COR-L47 (cell line): ENCODE data around the gene MEIS1.

Experiments
- DNase-seq: peaks from one replicate; lab custom pipeline; 2025; lab: John Stamatoyannopoulos, UW

The MEIS1 gene

DNA sequence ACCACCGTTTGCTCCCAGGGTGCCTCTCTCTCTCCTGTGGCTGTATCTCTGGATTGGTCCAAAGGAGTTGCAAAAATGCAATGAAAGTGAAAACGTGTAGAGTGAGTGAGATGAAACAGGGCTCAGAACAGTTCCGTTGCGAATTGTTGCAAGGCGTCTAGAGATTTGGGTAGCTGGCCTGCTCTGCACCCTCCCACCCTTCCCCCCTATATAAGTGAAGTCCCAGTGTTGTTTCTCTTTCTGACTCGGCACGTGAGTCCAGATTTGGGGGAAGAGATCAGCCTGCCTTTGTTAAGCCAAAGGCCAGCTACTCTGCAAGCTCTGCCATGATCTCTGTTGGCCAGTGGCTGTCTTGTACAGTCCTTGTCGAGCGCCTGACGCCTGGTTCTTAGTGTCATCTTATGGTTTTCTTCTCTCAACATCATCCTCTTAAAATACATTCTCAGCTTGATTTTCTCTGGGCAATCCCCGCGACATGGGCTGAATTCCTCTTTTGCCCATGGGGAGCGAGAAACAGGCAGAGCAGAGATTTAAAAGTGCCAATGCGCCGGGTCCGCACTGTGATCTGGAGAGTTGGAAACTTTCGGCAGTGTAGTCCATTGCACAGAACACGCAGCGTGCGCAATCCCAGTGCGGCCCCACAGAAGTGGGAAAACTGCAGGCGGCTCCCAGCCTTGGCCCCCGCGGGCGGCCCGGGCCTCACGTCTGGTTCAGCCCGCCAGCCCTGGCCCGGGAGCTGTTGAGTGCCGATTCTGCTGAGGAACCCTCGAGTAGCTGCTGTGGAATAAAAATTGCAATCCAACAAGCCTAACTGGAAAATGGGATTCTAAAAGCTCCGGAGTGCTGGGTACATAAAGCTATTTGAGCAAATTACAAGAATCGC is 9.3 kb downstream of the MEIS1 start:
- DNase-seq: no peak

DNA sequence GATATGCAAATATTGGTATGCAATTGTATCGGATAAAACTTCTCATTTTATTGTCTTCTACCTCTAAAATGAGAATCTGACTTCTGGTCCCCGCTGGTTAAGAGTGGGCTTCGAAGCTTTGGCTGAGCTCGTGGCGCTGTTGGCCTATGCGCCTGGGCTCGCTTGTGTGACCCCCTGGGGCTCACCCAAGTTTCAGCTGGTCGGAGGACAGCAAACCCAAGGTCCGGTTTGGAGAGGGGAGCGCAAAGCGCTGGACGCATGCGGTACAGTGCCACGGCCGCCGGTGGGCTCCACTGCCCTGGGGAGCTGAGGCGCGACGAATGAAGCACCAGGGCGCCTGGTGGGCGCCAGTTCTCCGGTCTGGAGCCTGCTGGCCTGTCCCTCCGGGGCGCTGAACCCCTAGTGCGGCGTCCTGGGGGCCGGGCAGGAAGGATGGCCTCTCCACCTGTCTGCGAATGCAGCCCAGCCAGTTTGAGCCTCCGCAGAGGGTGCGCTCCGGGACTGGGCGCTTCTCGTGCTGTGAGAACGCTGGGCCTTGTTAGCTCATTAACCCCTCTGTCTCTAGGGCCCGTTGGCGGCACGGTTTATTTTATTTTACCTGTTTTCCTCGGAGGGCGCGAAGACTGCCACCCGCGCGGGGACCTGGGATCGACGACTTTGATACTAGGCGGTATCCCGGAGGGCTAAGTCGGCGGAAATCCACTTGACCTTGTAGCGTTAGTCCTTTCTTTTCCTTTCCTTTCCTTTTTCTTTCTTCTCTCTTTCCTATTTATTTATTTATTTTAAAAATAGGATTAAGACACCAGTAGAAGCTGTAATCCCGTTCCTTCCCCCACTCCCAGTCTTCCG is 10.4 kb downstream of the MEIS1 start:
- no peak for DNase-seq

DNA sequence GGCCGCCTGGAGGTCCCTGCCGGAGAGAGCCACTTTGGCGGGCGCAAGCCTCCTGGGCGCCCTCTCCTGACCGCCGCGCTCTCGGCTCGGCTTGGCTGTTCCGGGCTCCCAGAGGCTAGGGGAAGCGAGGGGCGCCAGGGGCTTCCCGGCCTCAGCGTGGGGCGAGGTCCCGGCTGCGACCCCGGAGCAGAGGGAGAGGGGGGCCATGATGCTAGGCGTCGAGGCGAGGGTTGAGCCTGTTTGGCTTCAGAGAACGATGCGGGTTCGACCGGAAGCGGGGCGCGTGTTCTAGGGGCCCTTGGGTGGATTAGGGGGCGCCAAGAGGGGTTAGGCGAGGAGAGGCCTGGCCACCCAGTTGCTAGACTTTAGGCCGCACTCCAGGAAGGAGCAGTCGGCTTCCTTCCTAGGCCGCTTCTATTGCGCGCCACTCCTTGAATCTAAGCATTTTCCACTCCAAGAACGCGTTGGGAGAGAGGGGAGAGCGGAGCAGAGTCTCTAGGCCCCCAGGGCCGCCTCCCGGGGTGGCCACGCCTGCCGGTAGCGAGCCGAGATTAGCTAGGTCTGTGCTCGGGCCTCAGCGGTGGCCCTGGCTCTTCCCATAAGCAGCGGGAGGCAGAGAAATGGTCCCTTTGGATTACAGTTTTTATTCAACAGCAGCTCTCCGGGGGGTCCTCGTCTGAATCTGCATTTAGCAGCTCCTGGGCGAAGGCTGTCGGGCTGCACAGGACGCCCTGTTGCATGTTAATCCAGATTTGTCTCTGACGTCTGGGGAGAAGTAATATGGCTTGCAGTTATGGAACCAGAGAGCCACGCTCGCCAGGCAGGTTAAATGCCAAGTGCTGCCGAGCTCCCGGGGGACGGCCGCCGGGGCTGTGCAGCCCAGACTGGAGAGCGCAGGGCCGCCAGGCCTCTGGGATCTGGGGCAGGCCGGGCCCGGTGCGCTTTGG is 11.3 kb downstream of the MEIS1 start:
- DNase-seq: no peak

DNA sequence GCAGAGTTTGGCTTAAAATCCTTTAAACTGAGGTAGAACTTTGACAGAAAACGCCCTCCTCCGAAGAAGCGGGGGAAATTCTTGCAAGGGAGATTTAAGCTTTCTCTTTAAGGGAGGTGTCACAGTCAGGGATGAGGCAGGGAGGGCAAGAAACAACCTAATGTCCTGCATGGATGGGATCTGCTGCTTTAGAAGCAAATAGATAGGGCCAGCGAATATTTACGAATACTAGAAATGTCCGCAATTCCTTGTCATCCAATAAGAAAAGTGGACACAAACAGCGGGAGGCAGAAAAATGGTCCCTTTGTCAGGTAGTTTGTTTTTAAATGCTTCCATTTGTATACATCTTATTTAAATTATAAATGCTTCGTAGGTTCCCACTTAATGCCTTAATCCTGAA is 12.0 kb downstream of the MEIS1 start:
- DNase-seq: no peak

DNA sequence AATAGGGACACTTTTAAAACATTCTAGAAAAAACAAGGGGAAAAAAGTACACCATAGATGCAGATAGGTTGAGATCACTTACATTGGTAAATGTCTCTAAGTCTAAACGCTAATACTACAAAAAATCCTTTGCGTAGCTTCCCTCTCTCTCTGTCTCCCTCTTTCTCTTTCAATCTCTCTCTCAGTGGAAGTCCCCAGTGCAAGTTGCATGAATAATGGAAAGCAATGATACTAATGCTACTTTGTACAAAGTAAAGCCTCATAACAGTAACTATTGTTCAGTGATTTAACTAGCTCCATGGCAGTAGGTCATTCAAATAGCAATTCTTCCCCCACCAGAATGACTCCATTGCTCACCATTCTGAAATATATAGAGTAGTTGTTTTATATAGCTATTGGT is 12.8 kb downstream of the MEIS1 start:
- DNase-seq: no peak

DNA sequence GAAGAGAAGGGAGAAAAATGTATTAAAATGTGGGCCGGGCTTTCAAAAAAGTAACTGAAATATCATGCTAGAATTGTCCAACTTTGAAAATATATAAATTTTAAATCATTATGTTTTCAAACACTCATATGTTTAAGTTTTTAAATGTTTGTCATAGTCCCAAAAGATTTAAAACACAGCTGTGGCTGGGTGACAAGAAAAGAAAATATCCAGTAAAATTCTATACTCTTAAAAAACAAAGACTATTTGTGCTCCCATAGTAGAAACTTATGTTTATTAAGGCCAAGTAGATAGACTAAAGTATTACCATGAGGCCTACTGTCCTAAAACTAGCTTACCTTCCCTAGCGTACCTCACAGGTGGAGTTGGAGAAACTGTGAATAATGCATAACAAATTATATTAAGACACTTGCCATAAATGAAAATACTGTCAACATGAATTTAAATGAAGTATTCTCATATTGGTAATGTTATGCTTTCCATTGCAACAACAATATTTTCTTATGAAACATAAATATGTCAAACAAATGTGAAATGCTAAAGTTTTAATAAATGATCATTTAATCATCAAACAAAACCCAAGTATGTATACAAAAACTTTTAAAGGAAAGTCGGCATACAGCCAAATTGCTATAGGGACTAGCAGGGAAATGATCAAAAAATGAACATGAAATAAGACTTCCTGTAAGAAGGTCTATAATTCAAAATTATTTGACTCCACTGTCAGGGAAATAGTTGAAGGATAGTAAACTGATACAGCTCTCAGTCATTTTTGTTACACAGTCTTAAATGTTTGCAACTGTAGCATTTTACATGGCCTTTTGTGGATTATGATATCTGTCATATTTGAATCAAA is 13.4 kb downstream of the MEIS1 start:
- no peak for DNase-seq

DNA sequence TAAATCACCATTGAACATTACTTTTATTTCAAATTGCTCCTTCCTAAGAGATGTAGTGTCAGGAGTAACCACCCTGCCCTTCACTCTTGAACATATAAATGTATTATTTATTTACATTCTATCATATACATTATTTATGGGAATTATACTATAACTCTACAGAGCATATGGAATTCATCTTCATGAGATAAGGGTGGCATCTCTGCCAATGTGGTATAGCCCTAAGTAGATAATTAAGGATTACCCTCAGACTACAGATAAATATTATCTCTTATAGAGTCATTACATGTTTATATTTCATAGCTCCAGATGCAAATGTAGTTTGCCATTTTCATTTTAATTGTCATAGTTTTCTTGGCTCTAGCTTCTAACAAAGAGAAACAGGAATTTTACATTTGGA is 17.3 kb downstream of the MEIS1 start:
- DNase-seq: no peak

DNA sequence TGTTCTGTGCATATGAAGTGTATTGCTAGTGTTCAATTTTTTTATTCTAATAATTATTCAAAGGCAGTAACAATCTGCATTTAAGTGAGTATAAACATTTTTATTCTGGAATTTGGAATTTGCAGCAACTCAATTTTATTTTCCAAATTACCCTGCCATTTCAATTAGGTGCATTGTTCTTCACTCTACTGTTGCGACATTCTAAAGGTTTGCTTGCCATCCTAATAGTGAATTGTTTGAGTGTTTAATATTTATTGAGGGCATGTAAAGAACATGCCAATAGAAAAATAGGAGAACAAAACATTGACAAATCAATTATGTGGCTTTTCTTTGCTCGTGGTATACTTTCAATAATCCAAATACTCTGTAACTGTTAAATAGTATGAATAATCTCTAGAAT is 18.0 kb downstream of the MEIS1 start:
- DNase-seq: no peak

DNA sequence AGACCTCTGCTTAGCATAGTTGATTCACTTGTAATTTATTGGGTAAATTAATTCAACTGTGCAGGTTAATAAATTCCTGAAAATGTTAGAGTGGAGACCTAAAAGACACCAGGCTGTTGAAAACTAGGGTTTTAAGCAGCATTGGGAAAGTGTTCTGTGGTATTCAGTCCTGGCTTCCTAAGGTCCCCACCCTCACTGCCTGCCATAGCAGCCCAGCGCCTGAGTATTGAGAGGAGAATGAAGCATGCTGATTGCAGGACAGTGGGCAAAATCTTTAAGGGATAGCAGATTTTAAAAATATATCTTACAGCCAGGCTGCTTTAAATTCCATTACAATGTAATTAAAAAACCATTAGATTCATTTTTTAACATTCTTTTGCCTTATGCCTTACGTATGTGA is 20.6 kb downstream of the MEIS1 start:
- no peak for DNase-seq

DNA sequence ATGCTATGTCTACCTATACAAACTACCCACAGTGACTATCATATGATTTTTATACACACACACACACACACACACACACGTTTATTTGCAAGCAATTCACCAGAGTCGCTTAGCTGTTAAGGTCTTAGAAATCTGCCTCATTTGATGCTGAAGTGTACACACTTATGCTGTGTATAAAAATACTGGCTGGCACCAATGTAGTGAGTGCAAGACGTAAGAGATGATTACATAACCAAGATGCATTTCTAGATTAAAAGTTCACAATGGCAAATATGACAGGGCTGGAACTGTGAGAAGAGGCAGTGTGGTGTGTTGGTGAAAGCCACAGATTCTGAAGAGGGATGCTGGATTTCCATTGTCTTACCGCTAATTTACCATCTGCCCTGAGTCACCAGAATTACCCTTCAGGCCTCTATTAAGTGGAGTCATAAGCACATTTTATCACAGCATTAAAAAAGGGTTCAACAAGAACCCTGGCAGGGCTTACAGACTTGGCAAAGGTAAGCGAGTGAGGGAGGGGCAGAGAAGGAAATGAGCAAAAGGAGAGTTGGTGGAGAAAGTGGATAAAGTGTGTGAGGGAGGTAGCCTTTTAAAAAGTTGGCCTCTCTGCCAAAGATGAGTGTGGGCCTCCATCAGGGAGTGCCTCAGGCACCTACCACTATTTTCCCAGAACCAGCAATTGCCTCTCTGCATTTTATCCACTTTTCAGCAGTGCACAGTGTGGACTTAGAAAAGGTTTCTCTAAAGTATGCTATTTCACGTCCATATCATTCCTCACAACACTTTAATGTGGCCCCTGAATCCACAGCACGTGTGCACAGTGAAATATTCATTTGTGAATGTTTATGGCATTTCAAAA is 21.5 kb downstream of the MEIS1 start:
- no peak for DNase-seq

DNA sequence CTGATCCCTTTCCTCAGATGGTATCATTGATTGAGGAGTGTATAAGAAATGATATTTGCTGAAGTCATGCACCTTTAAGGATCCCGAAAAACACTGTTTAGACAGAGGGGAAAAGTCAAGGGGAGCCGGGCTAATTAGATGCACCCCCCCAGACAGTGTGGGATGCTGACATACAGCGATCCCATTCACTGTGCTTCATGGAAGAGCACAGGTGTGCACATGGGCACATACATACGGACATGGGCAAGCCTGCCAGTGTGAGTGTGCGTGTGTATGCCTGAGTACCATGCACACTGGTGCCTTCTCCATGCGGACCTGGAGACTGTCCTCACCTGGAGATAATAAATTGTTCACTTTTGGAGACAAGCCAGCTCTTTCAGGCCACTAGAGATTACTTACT is 22.6 kb downstream of the MEIS1 start:
- DNase-seq: peak; percentile 75

DNA sequence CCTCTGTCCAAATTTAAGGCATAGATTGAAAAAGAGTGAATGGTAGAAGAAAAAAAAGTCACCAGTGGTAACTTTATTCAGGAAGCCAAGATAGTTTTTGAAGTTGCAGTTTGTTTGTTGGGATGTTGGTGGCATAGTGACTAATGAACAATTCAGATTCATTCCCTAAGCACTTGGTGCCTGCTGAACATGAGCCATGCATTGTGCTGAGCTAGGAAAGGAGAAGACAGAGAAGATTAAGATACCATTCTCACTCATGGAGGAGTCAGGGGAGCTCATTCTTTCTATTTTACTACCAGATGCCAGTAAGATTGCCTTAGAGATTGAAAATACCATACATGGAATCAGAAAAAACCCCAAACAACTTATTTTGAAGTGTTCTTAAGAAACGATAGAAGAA is 25.1 kb downstream of the MEIS1 start:
- no peak for DNase-seq

DNA sequence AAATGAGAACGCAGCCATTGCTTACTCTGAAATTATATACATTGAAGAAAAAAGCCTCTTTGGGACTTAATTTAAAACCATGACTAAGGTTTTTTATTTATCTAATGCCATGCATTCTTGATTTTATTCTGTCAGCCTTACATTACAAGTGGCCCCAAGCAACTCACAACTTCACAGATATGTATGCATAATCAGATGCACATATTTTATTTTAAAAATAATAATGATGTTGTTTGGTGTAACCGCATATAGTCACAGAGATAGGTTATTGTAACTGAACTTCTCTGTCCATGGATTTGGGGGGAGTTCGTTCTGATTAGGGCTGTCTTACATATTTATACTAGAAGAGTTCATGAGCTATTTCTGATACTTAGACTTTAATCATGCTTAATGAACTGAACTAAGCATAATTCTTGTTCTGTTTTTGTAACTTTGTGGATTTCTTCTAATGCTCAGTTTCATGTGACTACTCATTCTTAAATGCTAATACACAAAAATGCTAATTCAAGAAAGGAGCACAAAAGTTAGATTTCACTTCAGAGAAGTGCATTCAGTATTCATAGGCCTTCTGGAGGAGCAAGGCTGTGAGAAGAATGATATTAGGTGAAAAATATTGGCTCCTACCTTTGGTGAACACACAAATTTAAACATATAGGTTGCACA is 26.2 kb downstream of the MEIS1 start:
- DNase-seq: no peak

DNA sequence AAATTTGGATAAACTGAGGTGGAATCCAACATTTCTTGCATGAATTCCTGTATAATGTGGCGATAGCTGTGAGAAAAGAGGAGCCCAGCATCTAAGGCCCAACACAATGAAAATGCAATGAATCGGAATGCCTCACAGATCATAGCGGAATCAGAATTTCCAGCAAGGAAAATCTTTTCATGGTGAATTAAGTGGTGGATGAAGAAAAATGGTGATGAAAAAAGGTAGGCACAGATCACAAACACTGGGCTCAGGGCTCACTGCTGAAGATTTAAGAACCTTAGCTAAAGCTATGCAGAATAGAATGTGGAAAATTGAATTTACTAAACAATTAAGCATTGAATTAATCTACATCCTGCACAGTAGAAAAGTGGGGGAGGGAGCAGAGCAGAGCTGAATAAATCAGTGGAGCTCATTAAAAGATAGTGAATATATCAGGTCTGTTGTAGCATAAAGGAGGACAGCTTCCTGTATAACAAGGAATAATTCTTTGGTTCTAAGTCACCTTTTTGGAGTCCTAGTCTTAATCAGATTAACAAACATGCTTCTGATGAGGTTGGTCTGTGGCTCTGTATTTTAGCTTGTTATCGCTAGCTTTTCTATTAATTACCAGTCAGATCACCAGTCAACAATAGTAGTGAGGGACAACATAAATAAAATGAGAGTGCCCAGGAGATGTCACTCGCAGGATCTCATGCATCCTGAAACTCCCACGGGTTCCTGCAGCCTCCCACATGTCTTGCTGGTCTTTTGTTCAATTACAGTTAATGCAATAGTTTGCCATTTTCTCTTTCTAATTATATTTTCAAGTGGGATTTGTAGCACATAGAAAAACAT is 27.0 kb downstream of the MEIS1 start:
- DNase-seq: no peak

DNA sequence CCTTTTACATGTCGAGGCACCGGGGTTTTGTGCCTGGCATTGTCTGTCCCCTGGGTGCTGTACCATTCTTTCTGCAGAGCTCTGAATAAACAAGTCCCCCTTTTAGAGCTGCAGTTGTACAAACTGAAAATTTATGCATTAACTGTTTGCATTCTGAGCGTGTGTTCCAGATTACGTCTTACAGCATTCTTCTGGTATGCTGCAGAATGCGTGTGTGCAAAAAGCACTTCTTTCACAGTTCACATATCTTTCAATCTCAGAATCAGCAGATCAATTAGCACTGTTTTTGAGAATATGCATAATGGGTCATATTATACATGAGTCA is 27.5 kb downstream of the MEIS1 start:
- DNase-seq: no peak

DNA sequence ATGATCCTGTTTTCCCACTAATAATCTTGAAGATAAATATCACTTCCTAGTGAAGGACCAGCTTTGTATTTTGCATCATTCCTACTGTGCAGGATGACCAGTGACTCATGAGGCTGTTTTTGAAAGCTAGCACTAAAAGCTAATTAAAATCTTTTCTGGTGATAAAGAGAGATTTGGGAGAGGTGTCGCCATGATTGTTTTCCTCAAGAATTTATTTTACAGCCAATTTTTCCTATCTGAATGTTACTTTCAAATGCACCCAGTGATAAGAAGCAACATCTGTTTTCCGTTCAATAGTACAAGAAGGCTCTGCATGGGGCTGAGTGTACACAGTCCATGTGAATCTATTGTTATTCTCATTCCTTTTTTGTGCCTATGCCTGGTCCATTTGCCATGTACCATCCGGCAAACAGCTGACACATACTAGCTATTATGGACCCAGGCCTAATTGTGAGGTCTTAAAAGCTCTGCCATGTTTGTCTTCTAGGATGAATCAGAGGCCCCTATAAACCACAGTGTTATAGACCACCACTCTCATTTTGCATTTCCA is 28.4 kb downstream of the MEIS1 start:
- DNase-seq: no peak

DNA sequence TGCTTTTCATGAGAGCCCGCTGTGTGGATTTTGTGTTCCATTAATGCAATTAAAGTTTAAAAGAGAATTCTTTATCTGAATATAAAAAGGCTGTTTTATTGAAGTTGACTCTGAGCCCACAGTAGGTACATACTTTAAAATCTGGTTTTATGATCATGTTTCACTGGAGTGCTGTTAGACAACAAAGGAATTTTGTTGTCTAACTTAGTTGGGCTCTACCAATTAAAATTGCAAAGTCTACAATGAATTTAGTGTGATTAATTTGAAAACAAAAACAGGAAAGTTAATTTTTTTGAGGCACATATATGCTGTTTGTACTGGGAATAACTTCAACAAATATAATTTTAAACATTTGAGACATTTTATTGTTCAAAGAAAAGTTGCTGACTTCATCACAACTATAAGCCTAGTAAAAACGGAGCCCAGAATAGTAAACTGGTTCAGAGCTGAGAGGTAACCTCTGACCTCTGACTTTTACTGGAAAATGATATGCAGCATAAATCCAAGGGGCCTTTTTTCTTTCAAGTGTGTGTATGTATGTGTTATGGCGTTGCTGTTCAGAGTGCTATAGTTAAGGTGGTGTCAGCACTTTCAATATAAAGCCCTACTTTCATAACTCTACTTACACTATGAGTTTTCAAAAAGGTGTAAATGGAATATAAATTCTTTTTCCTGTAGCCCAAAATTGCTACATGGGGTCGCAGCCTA is 30.2 kb downstream of the MEIS1 start:
- no peak for DNase-seq

DNA sequence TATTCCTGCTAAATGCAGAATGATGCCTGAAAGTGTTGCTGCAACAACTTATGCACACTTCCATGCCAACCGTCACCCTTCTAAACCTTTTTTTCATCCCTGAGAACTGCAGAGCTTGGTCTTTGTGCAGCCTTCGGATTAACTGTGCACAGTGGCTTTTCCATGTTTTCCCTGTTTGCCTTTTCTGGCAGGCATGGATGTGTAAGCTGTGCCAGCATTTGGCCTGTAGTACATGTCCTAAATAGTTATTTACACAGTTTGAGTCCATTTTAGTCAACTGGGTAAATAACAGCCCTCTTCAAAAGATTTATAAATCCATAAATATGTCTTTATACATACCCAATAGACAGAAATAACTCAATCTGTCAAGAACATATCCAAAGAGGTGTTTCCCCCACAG is 31.5 kb downstream of the MEIS1 start:
- no peak for DNase-seq
